ENCODE data around the gene OSBPL9. TPM values are rescaled to one million over a fixed set of nuclear protein-coding genes. Genes with fewer than 3 reads are reported as not detected.

Gene OSBPL9
- total RNA-seq, 2 experiments from 2014 or later, result 58.6 to 87.8 TPM

GRCh38 chr1:51750218-51750617 is 133.3 kb downstream of the OSBPL9 start:
- no peak overlapping the region for H3K4me3 ChIP-seq (ENCODE audit: low read depth, low read length, poor library complexity, severe bottlenecking)
- no peak overlapping the region for H3K4me2 ChIP-seq (ENCODE audit: low read length)
- peaks cover 68% of the 10 kb centered on the region for H3K36me3 ChIP-seq (ENCODE audit: insufficient read depth, low read length)
- no peaks in the 10 kb centered on the region for H3K9me3 ChIP-seq (ENCODE audit: low read length)
- no TSS peak for BruUV-seq (replicated peaks)
- no peak for DNase-seq (ENCODE audit: low spot score)
- H2AFZ ChIP-seq (ENCODE audit: low read length), result no peak overlapping the region
- no peaks in the 10 kb centered on the region for H3K79me2 ChIP-seq (ENCODE audit: insufficient read depth, low read depth, low read length)
- no peaks in the 10 kb centered on the region for H3K9me2 ChIP-seq (ENCODE audit: insufficient read depth, low read length)
- H3K4me1 ChIP-seq (ENCODE audit: insufficient read depth, low read length, poor library complexity, severe bottlenecking), result no peaks in the 10 kb centered on the region
- intact Hi-C loops (cut with micrococcal nuclease; ENCODE audit: unreplicated experiment), result no loop called here
- TF ChIP-seq CTCF (conservative IDR thresholded peaks at IDR 0.05; ENCODE audit: low read length), result no peak
- TF ChIP-seq EZH2phosphoT487 (IDR thresholded peaks at IDR 0.05; ENCODE audit: borderline replicate concordance, low read depth, low read length), result no peak
- ChIA-PET POLR2A (interaction anchor here (0.6 to 1.3 kb wide), 7 partner anchors 11 to 80 kb away, joined by 3 to 4 read pairs (median 4); no protein-coding TSS in a partner anchor), CTCF (ENCODE audit: unreplicated experiment) (no interaction called here)
- 0 out of 2 replicates have a peak, but pooled peaks cover under 1% of the 10 kb centered on the region for H4K20me1 ChIP-seq (ENCODE audit: insufficient read depth, low read length)
- H3K27ac ChIP-seq (ENCODE audit: low read depth, low read length, poor library complexity, severe bottlenecking), result no peak overlapping the region

DNA sequence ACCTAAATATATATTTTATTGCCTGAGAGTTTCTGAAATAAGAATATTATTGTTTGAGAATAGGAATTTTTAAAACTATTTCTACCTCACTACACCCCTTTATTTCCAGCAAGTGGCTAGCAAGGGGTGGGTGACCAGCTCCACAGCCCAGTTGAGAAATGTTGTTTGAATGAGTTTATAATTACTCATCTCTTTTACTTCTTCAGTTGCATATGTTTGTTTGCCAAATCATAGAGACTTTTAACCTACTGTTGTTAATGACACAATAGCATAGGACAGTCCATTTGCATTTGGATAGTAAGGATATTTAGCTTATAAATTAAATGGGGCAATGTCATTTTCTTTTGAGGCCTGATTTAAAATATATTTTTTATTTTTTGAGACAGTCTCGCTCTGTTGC is 133.8 kb downstream of the OSBPL9 start:
- intact Hi-C loops (cut with micrococcal nuclease; ENCODE audit: unreplicated experiment), result no loop called here
- H3K9me3 ChIP-seq (ENCODE audit: low read length), result no peaks in the 10 kb centered on the region
- ChIA-PET POLR2A (interaction anchor here (0.6 to 1.3 kb wide), 7 partner anchors 10 to 81 kb away, joined by 3 to 4 read pairs (median 4); no protein-coding TSS in a partner anchor), CTCF (ENCODE audit: unreplicated experiment) (no interaction called here)
- H3K36me3 ChIP-seq (ENCODE audit: insufficient read depth, low read length), result peaks cover 73% of the 10 kb centered on the region
- BruUV-seq (replicated peaks), result no TSS peak
- no peak for TF ChIP-seq CTCF (conservative IDR thresholded peaks at IDR 0.05; ENCODE audit: low read length)
- TF ChIP-seq EZH2phosphoT487 (IDR thresholded peaks at IDR 0.05; ENCODE audit: borderline replicate concordance, low read depth, low read length), result no peak
- no peak overlapping the region for H3K4me2 ChIP-seq (ENCODE audit: low read length)
- H3K27ac ChIP-seq (ENCODE audit: low read depth, low read length, poor library complexity, severe bottlenecking), result no peak overlapping the region
- no peak overlapping the region for H2AFZ ChIP-seq (ENCODE audit: low read length)
- no peaks in the 10 kb centered on the region for H4K20me1 ChIP-seq (ENCODE audit: insufficient read depth, low read length)
- no peaks in the 10 kb centered on the region for H3K4me1 ChIP-seq (ENCODE audit: insufficient read depth, low read length, poor library complexity, severe bottlenecking)
- H3K79me2 ChIP-seq (ENCODE audit: insufficient read depth, low read depth, low read length), result no peaks in the 10 kb centered on the region
- H3K9me2 ChIP-seq (ENCODE audit: insufficient read depth, low read length), result no peaks in the 10 kb centered on the region
- no peak for DNase-seq (ENCODE audit: low spot score)
- H3K4me3 ChIP-seq (ENCODE audit: low read depth, low read length, poor library complexity, severe bottlenecking), result no peak overlapping the region

DNA sequence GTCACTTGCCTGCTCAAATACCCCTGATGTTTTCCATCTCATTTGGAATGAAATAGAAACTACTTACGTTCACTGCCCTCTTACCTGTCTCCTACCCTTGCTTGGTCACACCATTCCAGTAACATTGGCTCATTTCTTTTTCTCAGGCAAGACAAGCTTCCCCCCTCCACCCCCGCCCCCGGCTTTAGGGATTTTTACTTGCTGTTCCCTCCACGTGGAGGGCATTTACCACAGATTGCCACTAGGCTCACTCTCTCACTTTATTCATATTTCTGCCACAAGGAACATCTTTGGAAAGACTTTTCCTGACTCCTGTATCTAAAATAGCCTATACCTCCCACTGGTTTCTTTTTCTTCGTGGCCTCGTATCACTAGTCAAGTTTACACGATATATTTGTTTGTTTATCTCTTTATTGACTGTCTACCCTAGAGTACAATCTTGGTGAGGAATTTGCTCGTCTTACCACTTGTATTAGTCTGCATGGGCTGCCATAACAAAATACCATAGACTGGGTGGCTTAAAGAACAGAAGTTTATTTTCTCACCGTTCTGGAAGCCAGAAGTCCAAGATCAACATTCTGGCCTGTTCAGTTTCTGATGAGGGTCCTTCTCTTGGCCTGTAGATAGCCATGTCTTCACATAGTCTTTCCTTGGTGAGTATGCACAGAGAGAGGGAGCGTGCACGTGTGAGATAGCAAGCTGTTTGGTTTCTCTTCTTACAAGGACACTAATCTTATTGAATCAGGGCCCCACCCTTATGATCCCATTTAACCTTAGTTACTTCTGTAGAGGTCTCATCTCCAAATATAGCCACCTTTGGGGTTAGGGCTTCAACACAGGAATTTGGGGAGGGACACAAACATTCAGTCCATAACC is 135.4 kb downstream of the OSBPL9 start:
- no peaks in the 10 kb centered on the region for H3K9me3 ChIP-seq (ENCODE audit: low read length)
- ChIA-PET CTCF (ENCODE audit: unreplicated experiment) (no interaction called here), POLR2A (interaction anchor here (0.9 to 1.0 kb wide), 2 partner anchors 15 to 23 kb away, joined by 3 to 4 read pairs; no protein-coding TSS in a partner anchor)
- no peaks in the 10 kb centered on the region for H4K20me1 ChIP-seq (ENCODE audit: insufficient read depth, low read length)
- peaks cover 69% of the 10 kb centered on the region for H3K36me3 ChIP-seq (ENCODE audit: insufficient read depth, low read length)
- TF ChIP-seq CTCF (conservative IDR thresholded peaks at IDR 0.05; ENCODE audit: low read length) (no peak), EZH2phosphoT487 (IDR thresholded peaks at IDR 0.05; ENCODE audit: borderline replicate concordance, low read depth, low read length) (no peak)
- DNase-seq (ENCODE audit: low spot score), result no peak
- no peaks in the 10 kb centered on the region for H3K79me2 ChIP-seq (ENCODE audit: insufficient read depth, low read depth, low read length)
- no peak overlapping the region for H2AFZ ChIP-seq (ENCODE audit: low read length)
- no TSS peak for BruUV-seq (replicated peaks)
- H3K27ac ChIP-seq (ENCODE audit: low read depth, low read length, poor library complexity, severe bottlenecking), result no peak overlapping the region
- H3K9me2 ChIP-seq (ENCODE audit: insufficient read depth, low read length), result no peaks in the 10 kb centered on the region
- H3K4me3 ChIP-seq (ENCODE audit: low read depth, low read length, poor library complexity, severe bottlenecking), result no peak overlapping the region
- no peak overlapping the region for H3K4me2 ChIP-seq (ENCODE audit: low read length)
- no peaks in the 10 kb centered on the region for H3K4me1 ChIP-seq (ENCODE audit: insufficient read depth, low read length, poor library complexity, severe bottlenecking)
- intact Hi-C loops (cut with micrococcal nuclease; ENCODE audit: unreplicated experiment), result no loop called here

All from OCI-LY7 (cell line).